Activated gamma-delta T cell treated with anti-CD3 and anti-CD28 coated beads, Interleukin-2, amount 50 U/mL, for 16 hours (primary cell): ENCODE results near the gene IGSF9B.

Experiments
- DNase-seq: peaks from one replicate; pipeline ENCODE4 v3.0.0-alpha.2; 2020; ENCODE audit warnings: low read depth

Gene IGSF9B

GRCh38 chr11:133921026-133921425 is 35.7 kb downstream of the IGSF9B start:
- DNase-seq = no peak

- DNase-seq = no peak
These were observed 36.4 kb downstream of the IGSF9B start for GRCh38 chr11:133920109-133920990.

GRCh38 chr11:133919330-133920108 is 37.2 kb downstream of the IGSF9B start:
- DNase-seq = no peak

GRCh38 chr11:133918608-133919260 is 38.0 kb downstream of the IGSF9B start:
- no peak for DNase-seq

GRCh38 chr11:133917921-133918607 is 38.7 kb downstream of the IGSF9B start:
- DNase-seq = no peak

- DNase-seq = no peak
These were observed 39.9 kb downstream of the IGSF9B start for GRCh38 chr11:133916784-133917440.

- DNase-seq = no peak
These were observed 43.0 kb downstream of the IGSF9B start for GRCh38 chr11:133913761-133914160.

GRCh38 chr11:133911171-133911570 is 45.6 kb downstream of the IGSF9B start:
- DNase-seq = no peak

GRCh38 chr11:133910101-133910500 is 46.7 kb downstream of the IGSF9B start:
- no peak for DNase-seq

GRCh38 chr11:133908827-133909226 is 47.9 kb downstream of the IGSF9B start:
- no peak for DNase-seq

GRCh38 chr11:133907841-133908241 is 48.9 kb downstream of the IGSF9B start:
- no peak for DNase-seq

GRCh38 chr11:133907216-133907615 is 49.6 kb downstream of the IGSF9B start:
- no peak for DNase-seq

- no peak for DNase-seq
These were observed 50.0 kb downstream of the IGSF9B start for GRCh38 chr11:133906746-133907145.

GRCh38 chr11:133906241-133906640 is 50.5 kb downstream of the IGSF9B start:
- no peak for DNase-seq

- no peak for DNase-seq
These were observed 51.1 kb downstream of the IGSF9B start for GRCh38 chr11:133905677-133906156.

- DNase-seq = no peak
These were observed 51.8 kb downstream of the IGSF9B start for GRCh38 chr11:133904818-133905515.

- DNase-seq = no peak
These were observed 52.6 kb downstream of the IGSF9B start for GRCh38 chr11:133903875-133904817.

GRCh38 chr11:133903056-133903455 is 53.7 kb downstream of the IGSF9B start:
- DNase-seq = no peak

GRCh38 chr11:133902506-133902905 is 54.3 kb downstream of the IGSF9B start:
- no peak for DNase-seq

- no peak for DNase-seq
These were observed 54.8 kb downstream of the IGSF9B start for GRCh38 chr11:133901999-133902398.
